ENCODE results near the gene DYRK3. TPM values are rescaled to one million over a fixed set of nuclear protein-coding genes. Genes with fewer than 3 reads are reported as not detected.

The DYRK3 gene
- total RNA-seq, 2 experiments from 2014 or later: 9.8 to 10.9 TPM

- H3K9me3 ChIP-seq (ENCODE audit: low read length): no peaks in the 10 kb centered on the region
- H3K9me2 ChIP-seq (ENCODE audit: insufficient read depth, low read length): no peaks in the 10 kb centered on the region
- H3K4me2 ChIP-seq (ENCODE audit: low read length): no peak overlapping the region
- H3K4me1 ChIP-seq (ENCODE audit: insufficient read depth, low read length, poor library complexity, severe bottlenecking): peaks cover 18% of the 10 kb centered on the region
- ChIA-PET CTCF (ENCODE audit: unreplicated experiment) (interaction anchor here (0.6 to 1.7 kb wide), 3 partner anchors 35 to 176 kb away, joined by 3 to 6 read pairs (median 6); no protein-coding TSS in a partner anchor), POLR2A (interaction anchor here (0.7 to 3.4 kb wide), 4 partner anchors 18 to 244 kb away, joined by 3 to 31 read pairs (median 4); partner anchors contain the start of gene DYRK3)
- H3K27ac ChIP-seq (ENCODE audit: low read depth, low read length, poor library complexity, severe bottlenecking): no peak overlapping the region
- H3K79me2 ChIP-seq (ENCODE audit: insufficient read depth, low read depth, low read length): no peaks in the 10 kb centered on the region
- no peak overlapping the region for H3K4me3 ChIP-seq (ENCODE audit: low read depth, low read length, poor library complexity, severe bottlenecking)
- no peak overlapping the region for H2AFZ ChIP-seq (ENCODE audit: low read length)
- DNase-seq (ENCODE audit: low spot score): no peak
- no TSS peak for BruUV-seq (replicated peaks)
- TF ChIP-seq EZH2phosphoT487 (IDR thresholded peaks at IDR 0.05; ENCODE audit: borderline replicate concordance, low read depth, low read length) (no peak), CTCF (conservative IDR thresholded peaks at IDR 0.05; ENCODE audit: low read length) (no peak)
- H3K36me3 ChIP-seq (ENCODE audit: insufficient read depth, low read length): no peaks in the 10 kb centered on the region
- intact Hi-C loops (cut with micrococcal nuclease; ENCODE audit: unreplicated experiment): no loop called here
- no peaks in the 10 kb centered on the region for H4K20me1 ChIP-seq (ENCODE audit: insufficient read depth, low read length)
These were observed 30.8 kb downstream of the DYRK3 start for GRCh38 chr1:206666031-206666561.

- Histone ChIP-seq H3K4me1 (ENCODE audit: insufficient read depth, low read length, poor library complexity, severe bottlenecking) (peaks cover 25% of the 10 kb centered on the region), H2AFZ (ENCODE audit: low read length) (no peak overlapping the region), H3K4me3 (ENCODE audit: low read depth, low read length, poor library complexity, severe bottlenecking) (no peak overlapping the region), H3K36me3 (ENCODE audit: insufficient read depth, low read length) (no peaks in the 10 kb centered on the region), H3K79me2 (ENCODE audit: insufficient read depth, low read depth, low read length) (no peaks in the 10 kb centered on the region), H3K4me2 (ENCODE audit: low read length) (no peak overlapping the region), H4K20me1 (ENCODE audit: insufficient read depth, low read length) (no peaks in the 10 kb centered on the region), H3K9me3 (ENCODE audit: low read length) (no peaks in the 10 kb centered on the region), H3K9me2 (ENCODE audit: insufficient read depth, low read length) (no peaks in the 10 kb centered on the region), H3K27ac (ENCODE audit: low read depth, low read length, poor library complexity, severe bottlenecking) (no peak overlapping the region)
- intact Hi-C loops (cut with micrococcal nuclease; ENCODE audit: unreplicated experiment): no loop called here
- BruUV-seq (replicated peaks): no TSS peak
- CTCF ChIA-PET (ENCODE audit: unreplicated experiment): interaction anchor here (0.5 to 0.9 kb wide), 2 partner anchors 23 to 162 kb away, joined by 3 read pairs; no protein-coding TSS in a partner anchor
- TF ChIP-seq EZH2phosphoT487 (IDR thresholded peaks at IDR 0.05; ENCODE audit: borderline replicate concordance, low read depth, low read length): no peak
- no peak for TF ChIP-seq CTCF (conservative IDR thresholded peaks at IDR 0.05; ENCODE audit: low read length)
- no peak for DNase-seq (ENCODE audit: low spot score)
- POLR2A ChIA-PET: interaction anchor here (0.6 to 2.0 kb wide), 7 partner anchors 11 to 1139 kb away, joined by 3 to 7 read pairs (median 4); no protein-coding TSS in a partner anchor
These were observed 31.8 kb downstream of the DYRK3 start for GRCh38 chr1:206666954-206667665.

All from OCI-LY7 (cell line).